ENCODE results near the gene CEP112.

CEP112 gene

GRCh38 chr17:65824901-65825300 is 367.0 kb downstream of the CEP112 start:
- DNase-seq (ENCODE audit: low read depth), result no peak
- H3K4me3 ChIP-seq (ENCODE audit: low read depth, low read length), result no peak overlapping the region
- TF ChIP-seq POLR2A (IDR thresholded peaks at IDR 0.05; ENCODE audit: extremely low read depth, insufficient read length) (no peak), MYC (IDR thresholded peaks at IDR 0.05; ENCODE audit: low read depth, low read length) (no peak), MAX (IDR thresholded peaks at IDR 0.05; ENCODE audit: low read depth, low read length) (no peak), CTCF (IDR thresholded peaks at IDR 0.05; ENCODE audit: low read depth, low read length) (no peak)

GRCh38 chr17:65823713-65824112 is 368.2 kb downstream of the CEP112 start:
- DNase-seq (ENCODE audit: low read depth), result no peak
- TF ChIP-seq MYC (IDR thresholded peaks at IDR 0.05; ENCODE audit: low read depth, low read length), result no peak
- no peak for TF ChIP-seq MAX (IDR thresholded peaks at IDR 0.05; ENCODE audit: low read depth, low read length)
- TF ChIP-seq POLR2A (IDR thresholded peaks at IDR 0.05; ENCODE audit: extremely low read depth, insufficient read length), result no peak
- TF ChIP-seq CTCF (IDR thresholded peaks at IDR 0.05; ENCODE audit: low read depth, low read length), result no peak
- no peak overlapping the region for H3K4me3 ChIP-seq (ENCODE audit: low read depth, low read length)

- no peak overlapping the region for H3K4me3 ChIP-seq (ENCODE audit: low read depth, low read length)
- DNase-seq (ENCODE audit: low read depth), result no peak
- TF ChIP-seq MAX (IDR thresholded peaks at IDR 0.05; ENCODE audit: low read depth, low read length), result no peak
- no peak for TF ChIP-seq POLR2A (IDR thresholded peaks at IDR 0.05; ENCODE audit: extremely low read depth, insufficient read length)
- no peak for TF ChIP-seq CTCF (IDR thresholded peaks at IDR 0.05; ENCODE audit: low read depth, low read length)
- TF ChIP-seq MYC (IDR thresholded peaks at IDR 0.05; ENCODE audit: low read depth, low read length), result no peak
Observed at GRCh38 chr17:65820811-65821210, 371.1 kb downstream of the CEP112 start.

GRCh38 chr17:65820306-65820705 is 371.6 kb downstream of the CEP112 start:
- no peak overlapping the region for H3K4me3 ChIP-seq (ENCODE audit: low read depth, low read length)
- DNase-seq (ENCODE audit: low read depth), result no peak
- TF ChIP-seq CTCF (IDR thresholded peaks at IDR 0.05; ENCODE audit: low read depth, low read length), result no peak
- TF ChIP-seq MAX (IDR thresholded peaks at IDR 0.05; ENCODE audit: low read depth, low read length), result no peak
- no peak for TF ChIP-seq POLR2A (IDR thresholded peaks at IDR 0.05; ENCODE audit: extremely low read depth, insufficient read length)
- no peak for TF ChIP-seq MYC (IDR thresholded peaks at IDR 0.05; ENCODE audit: low read depth, low read length)

GRCh38 chr17:65819810-65820209 is 372.1 kb downstream of the CEP112 start:
- no peak for DNase-seq (ENCODE audit: low read depth)
- H3K4me3 ChIP-seq (ENCODE audit: low read depth, low read length), result no peak overlapping the region
- TF ChIP-seq POLR2A (IDR thresholded peaks at IDR 0.05; ENCODE audit: extremely low read depth, insufficient read length), result no peak
- TF ChIP-seq MAX (IDR thresholded peaks at IDR 0.05; ENCODE audit: low read depth, low read length), result no peak
- TF ChIP-seq MYC (IDR thresholded peaks at IDR 0.05; ENCODE audit: low read depth, low read length), result no peak
- no peak for TF ChIP-seq CTCF (IDR thresholded peaks at IDR 0.05; ENCODE audit: low read depth, low read length)

- no peak for TF ChIP-seq MYC (IDR thresholded peaks at IDR 0.05; ENCODE audit: low read depth, low read length)
- TF ChIP-seq POLR2A (IDR thresholded peaks at IDR 0.05; ENCODE audit: extremely low read depth, insufficient read length), result no peak
- no peak for TF ChIP-seq CTCF (IDR thresholded peaks at IDR 0.05; ENCODE audit: low read depth, low read length)
- no peak for TF ChIP-seq MAX (IDR thresholded peaks at IDR 0.05; ENCODE audit: low read depth, low read length)
- DNase-seq (ENCODE audit: low read depth), result no peak
- H3K4me3 ChIP-seq (ENCODE audit: low read depth, low read length), result no peak overlapping the region
Observed at GRCh38 chr17:65817951-65818350, 374.0 kb downstream of the CEP112 start.

All from NB4 (cell line).